Pancreas (tissue), 10 donors: ENCODE data around the gene RC3H1. TPM values are rescaled to one million over a fixed set of nuclear protein-coding genes. Genes with fewer than 3 reads are reported as not detected.

Source experiments
- ATAC-seq, 4 donors: fragments of 200-7000 bp; cut with Tn5 transposase; one replicate each; pipeline versions ENCODE4 v1.8.0 to v1.9.1; 2020; ENCODE audit warnings: mild to moderate bottlenecking in 4 of 4, moderate library complexity in 4 of 4
- DNase-seq, 6 donors: peaks; one replicate each; pipeline ENCODE4 v3.0.0-alpha.2; 2020
- FAIRE-seq: peaks from 2 replicates; lab custom pipeline; 2012; peaks lifted over from hg19 to GRCh38; lab: Jason Lieb, UNC
- H3K27ac ChIP-seq, 4 donors: fragments of 200-600 bp; sonication (generic); 1 replicate in 3 of 4; 2 replicates in 1 of 4; pipeline versions ENCODE4 v1.5.0 to v1.8.0; 2020
- H3K27me3 ChIP-seq, 4 donors: fragments of 200-600 bp; one replicate each; pipeline ENCODE4 v1.8.0; 2021
- H3K36me3 ChIP-seq, 3 donors: fragments of 200-600 bp; sonication (generic) in 1 of 3; one replicate each; pipeline versions ENCODE4 v1.5.0 to v1.8.0; 2020 to 2021
- H3K4me1 ChIP-seq, 3 donors: fragments of 200-600 bp; one replicate each; pipeline ENCODE4 v1.8.0; 2021
- H3K4me3 ChIP-seq, 4 donors: fragments of 200-600 bp; sonication (generic) in 2 of 4; one replicate each; pipeline versions ENCODE4 v1.5.0 to v1.8.0; 2020 to 2021
- H3K9me3 ChIP-seq, 4 donors: fragments of 200-600 bp; one replicate each; pipeline ENCODE4 v1.8.0; 2021
- CTCF ChIP-seq, 4 donors: fragments of 200-600 bp; sonication (generic) in 3 of 4; IDR thresholded peaks; one replicate each; pipeline versions ENCODE4 v1.5.0 to v1.8.0; 2021; ENCODE audit warnings: antibody characterized with exemption in 4 of 4
- WGBS, 2 donors: extraction: QIAGEN DNeasy Blood & Tissue Kit; methylation state at CpG; one replicate each; pipeline ENCODE4 v1.1.7; 2013; 5-methylcytosine and 5-hydroxymethylcytosine counted together
- intact Hi-C, 3 donors: fragments of 100-400 bp; cut with DNase I; formaldehyde crosslinking; loops; one replicate each; pipeline versions ENCODE4 v1.11.1 to v1.14.2; 2022
- polyA plus RNA-seq, 2 donors: library from polyadenylated mRNA; stranded (reverse); fragments of 200-250 nt; gene quantifications; one replicate each; pipeline ENCODE4 v1.2.3, GENCODE V29; 2013
- total RNA-seq, 6 donors: library from RNA; stranded (reverse); fragmentation: NEBNext Ultra II Directional in 4 of 6; extraction: Animal tissue kit (Norgen Biotek cat#: 25700) in 4 of 6; gene quantifications; one replicate each; pipeline versions ENCODE4 v1.2.1 to v1.2.4, GENCODE V29; 2021 to 2023
- donor health status: healthy with polysubstance abuse.
- donor health status: DM: no; HTN: no; CAD: no; lungs with moderate emphysema.
- donor health status: DM: no; HTN: no; CAD: no.
- donor health status: control.
- donor health status: control.
- donor health status: Bipolar disorder and iron deficiency.
- donor health status: DM: yes; HTN: yes; CAD: no.
- donor health status: DM: no; HTN: no; CAD: no.
- donor health status: DM: no; HTN: no; CAD: no.
- donor health status: DM: yes; HTN: yes; CAD: no.

The RC3H1 gene
- total and polyA plus RNA-seq, 8 donors, result 2.7 to 27.9 (median 14.9) TPM

- Histone ChIP-seq H3K27me3 (no peaks in the 10 kb centered on the region), H3K4me3 (no peak overlapping the region), H3K9me3 (no peaks in the 10 kb centered on the region), H3K36me3 (no peaks in the 10 kb centered on the region), H3K4me1 (peaks cover 5 to 7% (median 6%) of the 10 kb centered on the region in 3 donors), H3K27ac (peak overlapping the region in 1 of 4 donors; percentile 31)
- intact Hi-C loops, result no loop called here
- ATAC-seq, result peak in 3 of 4 donors; percentile 32 to 68 (median 35)
- DNase-seq, result no peak
- 24 to 27% methylated on average over 6 of the region's 6 CpGs for WGBS, 2 donors
- FAIRE-seq, result no peak
- TF ChIP-seq CTCF (IDR thresholded peaks at IDR 0.05), result no peak
These were observed 118.2 kb downstream of the RC3H1 start for GRCh38 chr1:173903827-173904531.

GRCh38 chr1:173900992-173901391 is 121.2 kb downstream of the RC3H1 start:
- Histone ChIP-seq H3K36me3 (no peaks in the 10 kb centered on the region), H3K27me3 (no peaks in the 10 kb centered on the region), H3K4me1 (peaks cover 5 to 11% (median 11%) of the 10 kb centered on the region in 3 donors), H3K27ac (no peak overlapping the region), H3K9me3 (no peaks in the 10 kb centered on the region), H3K4me3 (no peak overlapping the region)
- intact Hi-C loops, result no loop called here
- DNase-seq (no peak), FAIRE-seq (no peak), ATAC-seq (no peak)
- TF ChIP-seq CTCF (IDR thresholded peaks at IDR 0.05), result no peak
- WGBS, 2 donors, result 65 to 85% methylated on average over 3 of the region's 3 CpGs

- FAIRE-seq, result no peak
- intact Hi-C loops, result no loop called here
- TF ChIP-seq CTCF (IDR thresholded peaks at IDR 0.05), result no peak
These were observed 121.7 kb downstream of the RC3H1 start for GRCh38 chr1:173900427-173900826.

GRCh38 chr1:173894189-173894588 is 128.0 kb downstream of the RC3H1 start:
- Histone ChIP-seq H3K4me3 (no peak overlapping the region), H3K36me3 (no peaks in the 10 kb centered on the region), H3K27ac (no peak overlapping the region), H3K27me3 (no peaks in the 10 kb centered on the region), H3K9me3 (no peaks in the 10 kb centered on the region), H3K4me1 (peaks cover 0 to 5% (median 3%) of the 10 kb centered on the region in 3 donors)
- FAIRE-seq (no peak), DNase-seq (no peak), ATAC-seq (no peak)
- no peak for TF ChIP-seq CTCF (IDR thresholded peaks at IDR 0.05)
- intact Hi-C loops, result no loop called here
- WGBS, 2 donors, result 76 to 86% methylated on average over 3 of the region's 3 CpGs

More at GRCh38 chr1:173900427-173900826, 121.7 kb downstream of the RC3H1 start:
- no peak overlapping the region for H3K4me3 ChIP-seq
- DNase-seq, result no peak
- no peaks in the 10 kb centered on the region for H3K9me3 ChIP-seq
- H3K4me1 ChIP-seq, result peaks cover 5 to 11% (median 11%) of the 10 kb centered on the region in 3 donors
- no peaks in the 10 kb centered on the region for H3K27me3 ChIP-seq
- H3K27ac ChIP-seq, result no peak overlapping the region
- no peak for ATAC-seq
- WGBS, 2 donors, result 46 to 62% methylated on average over 2 of the region's 2 CpGs
- no peaks in the 10 kb centered on the region for H3K36me3 ChIP-seq

- peak in 1 of 4 donors; percentile 32 for ATAC-seq
- Histone ChIP-seq H3K4me3 (no peak overlapping the region), H3K4me1 (peaks cover 0 to 5% (median 3%) of the 10 kb centered on the region in 3 donors), H3K27ac (no peak overlapping the region), H3K36me3 (no peaks in the 10 kb centered on the region), H3K9me3 (no peaks in the 10 kb centered on the region), H3K27me3 (no peaks in the 10 kb centered on the region)
- intact Hi-C loops, result no loop called here
- FAIRE-seq, result no peak
- WGBS, 2 donors, result 97% methylated on average over 1 of the region's 1 CpG
- DNase-seq, result no peak
- TF ChIP-seq CTCF (IDR thresholded peaks at IDR 0.05), result no peak
These were observed 128.5 kb downstream of the RC3H1 start for GRCh38 chr1:173893611-173894010.
